ENCODE measurements around the gene SEC14L1.

Gene SEC14L1

GRCh38 chr17:77217566-77217965 is 76.8 kb downstream of the SEC14L1 start:
- in situ Hi-C loops (cut with HindIII; ENCODE audit: low pct_ligation_motif_present, low pct_unique_long_range_greater_than_20kb, low sequenced_read_pairs) = no loop called here
- no peak for DNase-seq

DNA sequence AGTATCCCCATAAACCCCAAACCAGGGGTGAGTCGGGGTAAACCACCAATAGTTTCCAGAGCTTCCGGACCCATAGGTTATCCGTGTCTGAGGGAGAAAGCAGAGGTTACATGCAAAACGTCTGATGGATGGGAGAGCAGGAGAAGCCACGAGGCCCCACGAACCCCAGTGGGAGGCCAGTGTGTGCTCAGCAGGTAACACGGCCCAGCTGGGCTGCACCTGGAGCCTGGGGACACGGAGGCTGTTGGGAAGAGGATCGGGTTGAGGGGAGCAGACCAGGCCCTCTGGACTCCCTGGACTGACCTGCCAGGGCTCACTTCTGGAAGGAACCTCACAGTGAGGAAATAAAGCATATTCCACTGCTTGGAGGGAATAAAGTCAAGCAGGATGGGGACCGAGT is 78.1 kb downstream of the SEC14L1 start:
- DNase-seq = no peak
- in situ Hi-C loops (cut with HindIII; ENCODE audit: low pct_ligation_motif_present, low pct_unique_long_range_greater_than_20kb, low sequenced_read_pairs) = no loop called here

DNA sequence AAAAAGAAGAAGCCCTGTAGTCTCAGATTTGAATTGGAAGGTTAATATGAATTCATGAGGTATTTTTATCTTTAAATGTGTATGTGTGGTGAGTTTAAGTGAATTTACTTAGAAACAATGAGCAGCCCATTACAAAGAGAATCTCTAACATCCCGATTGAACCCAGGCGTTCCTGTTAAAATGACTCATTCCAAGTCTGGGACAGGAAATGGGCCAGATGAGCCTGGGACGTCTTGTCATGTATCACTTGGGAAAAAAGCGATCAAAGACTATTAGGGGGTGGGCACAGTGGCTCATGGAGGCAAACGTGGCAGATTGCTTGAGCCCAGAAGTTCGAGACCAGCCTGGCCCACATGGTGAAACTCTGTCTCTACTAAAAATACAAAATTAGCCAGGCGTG is 81.6 kb downstream of the SEC14L1 start:
- DNase-seq = no peak
- in situ Hi-C loops (cut with HindIII; ENCODE audit: low pct_ligation_motif_present, low pct_unique_long_range_greater_than_20kb, low sequenced_read_pairs) = no loop called here

DNA sequence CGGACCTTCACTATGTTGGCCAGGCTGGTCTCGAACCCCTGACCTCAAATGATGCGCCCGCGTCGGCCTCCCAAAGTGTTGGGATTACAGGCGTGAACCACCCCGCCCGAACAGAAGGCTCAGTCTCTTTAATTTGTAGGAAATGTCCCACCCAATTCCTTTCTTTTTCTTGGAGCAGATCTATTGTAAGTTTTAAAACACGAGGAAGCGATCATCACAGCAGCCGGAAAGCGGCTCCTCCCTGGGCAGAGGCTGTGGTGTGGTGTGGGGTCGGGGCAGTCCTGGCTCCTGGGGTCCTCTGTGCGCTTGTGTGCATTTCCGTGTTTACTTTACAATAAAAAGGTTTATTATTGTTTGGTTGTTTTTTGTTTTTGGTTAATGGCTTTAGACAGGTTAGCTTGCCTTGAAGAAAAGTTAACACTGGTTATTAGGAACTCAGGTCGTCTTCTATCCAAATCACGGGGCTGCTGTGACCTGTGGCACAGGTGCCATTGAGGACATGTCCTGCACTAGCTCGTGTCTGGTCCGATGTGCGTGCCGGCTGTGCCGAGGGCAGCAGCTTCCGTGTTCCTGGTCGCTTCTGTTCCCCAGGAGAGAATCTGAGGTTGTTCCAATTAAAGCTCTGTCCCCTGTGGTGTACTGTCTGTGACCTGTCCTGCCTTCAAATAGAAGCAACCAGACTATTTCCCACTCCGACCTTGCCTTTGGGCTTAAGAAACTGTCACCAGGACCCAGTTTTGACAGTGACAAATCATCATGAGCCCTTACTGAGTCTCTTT is 83.1 kb downstream of the SEC14L1 start:
- DNase-seq = no peak
- in situ Hi-C loops (cut with HindIII; ENCODE audit: low pct_ligation_motif_present, low pct_unique_long_range_greater_than_20kb, low sequenced_read_pairs) = no loop called here

DNA sequence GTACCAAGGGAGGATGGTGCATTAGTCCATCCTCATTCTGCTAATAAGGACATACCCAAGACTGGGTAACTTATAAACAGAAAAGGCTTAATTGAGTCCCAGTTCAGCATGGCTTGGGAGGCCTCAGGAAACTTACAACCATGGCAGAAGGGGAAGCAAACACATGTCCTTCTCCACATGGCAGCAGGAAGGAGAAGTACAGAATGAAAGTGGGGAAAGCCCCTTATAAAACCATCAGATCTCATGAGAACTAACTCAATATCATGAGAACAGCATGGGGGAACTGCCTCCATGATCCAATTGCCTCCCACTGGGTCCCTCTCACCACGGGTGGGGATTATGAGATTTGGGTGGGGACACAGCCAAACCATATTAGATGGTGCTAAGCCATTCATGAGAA is 84.5 kb downstream of the SEC14L1 start:
- in situ Hi-C loops (cut with HindIII; ENCODE audit: low pct_ligation_motif_present, low pct_unique_long_range_greater_than_20kb, low sequenced_read_pairs) = no loop called here
- no peak for DNase-seq

DNA sequence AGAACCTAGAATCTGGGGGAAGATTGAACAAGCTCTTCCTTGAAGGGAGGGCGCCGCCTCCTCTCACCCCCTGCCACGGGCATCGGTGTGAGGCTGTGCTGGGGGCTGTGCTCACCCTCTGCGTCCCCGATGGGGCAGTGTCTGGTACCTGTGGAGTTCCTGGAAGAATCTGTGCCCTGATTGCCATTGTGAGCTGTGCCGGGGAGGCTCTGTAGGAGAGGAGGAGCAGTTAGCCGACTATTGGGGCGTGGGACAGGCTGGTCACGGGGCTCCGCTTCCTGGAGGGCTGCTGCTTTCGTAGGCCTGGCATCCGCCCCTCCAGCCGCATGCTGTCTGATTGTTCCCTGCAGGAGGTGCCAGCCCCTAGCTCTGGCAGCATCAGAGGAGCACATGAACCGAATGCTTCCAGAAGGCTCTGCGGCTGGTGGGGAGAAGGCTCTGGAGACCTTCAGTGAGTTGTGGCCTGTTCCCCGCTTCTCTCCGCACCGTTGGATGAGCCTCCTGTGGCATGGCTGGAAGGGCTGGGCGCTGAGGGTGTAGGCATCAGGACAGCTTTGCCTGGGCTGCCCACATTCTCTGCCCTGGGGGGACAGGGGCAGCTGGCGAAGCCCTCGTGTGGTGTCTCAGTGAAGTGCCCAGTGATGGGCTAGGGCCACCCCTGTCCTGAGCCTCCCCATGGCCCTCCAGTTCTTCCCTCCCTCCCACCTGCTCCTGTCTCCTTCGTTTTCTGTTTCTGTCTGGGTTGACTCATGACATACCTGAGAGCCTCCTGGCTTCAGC is 86.9 kb downstream of the SEC14L1 start:
- in situ Hi-C loops (cut with HindIII; ENCODE audit: low pct_ligation_motif_present, low pct_unique_long_range_greater_than_20kb, low sequenced_read_pairs) = no loop called here
- DNase-seq = no peak

- in situ Hi-C loops (cut with HindIII; ENCODE audit: low pct_ligation_motif_present, low pct_unique_long_range_greater_than_20kb, low sequenced_read_pairs) = no loop called here
- DNase-seq = no peak
Measured at GRCh38 chr17:77228241-77228752, 87.5 kb downstream of the SEC14L1 start.

- in situ Hi-C loops (cut with HindIII; ENCODE audit: low pct_ligation_motif_present, low pct_unique_long_range_greater_than_20kb, low sequenced_read_pairs) = no loop called here
Measured at GRCh38 chr17:77228816-77229215, 88.0 kb downstream of the SEC14L1 start.

GRCh38 chr17:77229786-77230435 is 89.1 kb downstream of the SEC14L1 start:
- DNase-seq = no peak
- in situ Hi-C loops (cut with HindIII; ENCODE audit: low pct_ligation_motif_present, low pct_unique_long_range_greater_than_20kb, low sequenced_read_pairs) = no loop called here

More at GRCh38 chr17:77228816-77229215, 88.0 kb downstream of the SEC14L1 start:
- no peak for DNase-seq

GRCh38 chr17:77230436-77230830 is 89.7 kb downstream of the SEC14L1 start:
- no peak for DNase-seq
- in situ Hi-C loops (cut with HindIII; ENCODE audit: low pct_ligation_motif_present, low pct_unique_long_range_greater_than_20kb, low sequenced_read_pairs) = no loop called here

- no peak for DNase-seq
- in situ Hi-C loops (cut with HindIII; ENCODE audit: low pct_ligation_motif_present, low pct_unique_long_range_greater_than_20kb, low sequenced_read_pairs) = no loop called here
Measured at GRCh38 chr17:77231076-77231871, 90.5 kb downstream of the SEC14L1 start.

GRCh38 chr17:77233127-77233526 is 92.4 kb downstream of the SEC14L1 start:
- in situ Hi-C loops (cut with HindIII; ENCODE audit: low pct_ligation_motif_present, low pct_unique_long_range_greater_than_20kb, low sequenced_read_pairs) = no loop called here
- DNase-seq = no peak

DNA sequence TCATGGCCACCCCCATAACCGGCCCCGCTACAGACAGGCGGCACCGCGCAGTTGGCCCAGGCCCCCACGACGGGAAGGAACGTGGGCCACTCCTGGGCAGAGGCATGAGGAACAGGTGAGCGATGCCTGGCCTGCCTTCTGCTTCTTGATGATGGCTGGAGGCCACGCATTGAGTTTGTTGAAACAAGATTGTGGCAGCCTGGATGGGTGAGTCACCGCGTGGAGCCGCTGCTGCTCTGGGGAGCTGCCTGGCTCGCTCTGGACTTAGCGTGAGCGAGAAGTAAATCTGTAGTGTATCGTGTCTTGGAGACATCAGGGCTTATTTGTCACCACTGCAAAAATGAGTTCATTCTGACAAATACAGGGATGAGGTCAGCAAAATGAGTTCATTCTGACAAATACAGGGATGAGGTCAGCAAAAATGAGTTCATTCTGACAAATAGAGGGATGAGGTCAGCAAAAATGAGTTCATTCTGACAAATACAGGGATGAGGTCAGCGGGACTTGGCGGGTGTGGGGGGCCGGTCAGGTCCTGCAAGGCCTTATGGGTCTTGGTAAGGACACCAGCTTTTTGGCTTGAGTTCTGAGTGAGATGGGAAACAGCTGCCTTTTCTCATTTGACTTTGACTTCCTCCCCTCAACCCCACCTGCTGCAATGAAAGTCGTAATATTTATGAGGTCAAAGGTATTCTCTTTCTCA is 93.0 kb downstream of the SEC14L1 start:
- peak; percentile 36 for DNase-seq
- in situ Hi-C loops (cut with HindIII; ENCODE audit: low pct_ligation_motif_present, low pct_unique_long_range_greater_than_20kb, low sequenced_read_pairs) = no loop called here

DNA sequence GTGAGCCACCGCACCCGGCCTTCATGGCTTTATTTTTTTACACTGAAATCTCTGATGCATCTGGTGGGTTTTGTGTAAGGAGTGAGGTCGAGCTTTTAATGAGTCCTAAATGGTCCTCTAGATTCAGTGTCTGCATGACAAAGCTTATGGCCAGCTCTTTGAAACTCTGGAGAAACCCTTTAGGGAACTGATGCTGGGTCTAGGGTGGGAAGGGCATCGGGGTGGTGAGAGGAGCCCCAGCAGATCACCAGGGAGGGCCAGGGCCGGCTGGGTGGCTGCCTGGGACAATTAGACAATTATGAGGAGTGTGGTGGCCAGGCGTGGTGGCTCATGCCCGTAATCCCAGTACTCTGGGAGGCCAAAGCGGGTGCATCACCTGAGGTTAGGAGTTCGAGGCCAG is 93.9 kb downstream of the SEC14L1 start:
- in situ Hi-C loops (cut with HindIII; ENCODE audit: low pct_ligation_motif_present, low pct_unique_long_range_greater_than_20kb, low sequenced_read_pairs) = no loop called here
- DNase-seq = no peak

DNA sequence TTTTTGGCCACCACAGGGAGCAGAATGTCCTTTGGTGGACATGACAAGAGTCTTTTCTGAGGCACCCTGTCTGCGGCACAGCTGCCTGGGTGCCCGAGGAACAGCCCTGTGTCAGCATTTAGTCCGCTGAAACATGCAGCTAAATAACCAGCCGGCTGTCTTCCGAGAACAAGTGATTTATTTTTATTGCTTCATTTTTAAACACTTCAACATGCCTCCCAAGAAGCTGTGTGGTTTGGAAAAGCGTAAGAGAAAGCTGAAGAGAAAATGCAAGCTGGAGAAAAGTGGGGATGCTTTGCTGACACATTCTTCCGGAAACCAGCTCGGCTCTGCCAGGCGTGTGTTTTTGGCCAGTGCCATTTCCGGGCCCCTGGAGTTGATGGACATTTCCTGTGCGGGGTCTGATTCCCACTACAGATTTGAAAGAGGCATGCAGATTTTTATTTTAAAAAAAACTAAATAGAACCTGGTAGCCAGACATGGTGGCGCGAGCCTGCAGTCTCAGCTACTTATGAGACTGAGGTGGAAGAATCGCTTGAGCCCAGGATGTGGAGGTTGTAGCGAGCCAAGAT is 94.7 kb downstream of the SEC14L1 start:
- no peak for DNase-seq
- in situ Hi-C loops (cut with HindIII; ENCODE audit: low pct_ligation_motif_present, low pct_unique_long_range_greater_than_20kb, low sequenced_read_pairs) = no loop called here

- in situ Hi-C loops (cut with HindIII; ENCODE audit: low pct_ligation_motif_present, low pct_unique_long_range_greater_than_20kb, low sequenced_read_pairs) = no loop called here
- DNase-seq = no peak
Measured at GRCh38 chr17:77237232-77238008, 96.7 kb downstream of the SEC14L1 start.

- in situ Hi-C loops (cut with HindIII; ENCODE audit: low pct_ligation_motif_present, low pct_unique_long_range_greater_than_20kb, low sequenced_read_pairs) = no loop called here
- DNase-seq = no peak
Measured at GRCh38 chr17:77240976-77241375, 100.2 kb downstream of the SEC14L1 start.

Data from ACHN (cell line).